ENCODE results near the gene SLC43A2.

GRCh38 chr17:1658100-1658499 lies 29.5 kb upstream of the SLC43A2 start:
- TF ChIP-seq POLR2AphosphoS5 (IDR thresholded peaks at IDR 0.05; ENCODE audit: insufficient read depth in 1 of 2, low read depth in 1 of 2), result no peak
- TF ChIP-seq CTCF (IDR thresholded peaks at IDR 0.05), result no peak
